ENCODE results near the gene SNX20. TPM values are rescaled to one million over a fixed set of nuclear protein-coding genes. Genes with fewer than 3 reads are reported as not detected.

The SNX20 gene
- total RNA-seq, 1 experiment from 2014 or later = not detected

DNA sequence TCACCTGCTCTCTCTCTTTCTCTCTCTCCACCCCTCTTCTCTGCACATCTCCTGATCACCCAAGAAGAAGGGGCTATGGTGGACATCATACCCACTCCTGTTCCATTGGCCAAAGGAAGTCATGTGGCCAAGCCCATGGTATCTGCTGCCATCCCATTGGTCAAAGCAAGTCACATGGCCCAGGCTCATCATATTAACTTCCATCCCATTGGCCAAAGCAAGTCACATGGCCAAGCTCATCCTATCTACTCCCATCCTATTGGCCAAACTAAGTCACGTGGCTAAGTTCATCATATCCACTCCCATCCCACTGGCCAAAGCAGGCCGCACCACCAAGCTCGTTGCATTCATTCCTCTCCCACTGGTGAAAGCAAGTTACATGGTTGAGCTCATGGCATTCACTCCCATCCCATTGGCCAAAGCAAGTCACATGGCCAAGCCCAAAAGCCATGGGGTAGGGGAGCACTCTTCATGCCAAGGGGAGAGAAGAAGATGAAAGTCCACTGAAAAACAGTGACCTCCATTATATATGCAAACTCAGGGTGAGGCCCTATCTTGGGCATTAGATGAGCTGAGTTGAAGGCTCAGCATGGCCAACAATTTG lies 29.2 kb downstream of the SNX20 start:
- Histone ChIP-seq H3K9me3 (ENCODE audit: control insufficient read depth, low read depth, low read length) (no peaks in the 10 kb centered on the region), H3K4me2 (ENCODE audit: insufficient read depth, insufficient read length, low read length) (no peak overlapping the region), H3K56ac (ENCODE audit: insufficient read length, low read depth, low read length) (no peak overlapping the region), H2BK5ac (ENCODE audit: insufficient read length, low read length) (no peak overlapping the region), H3K23me2 (ENCODE audit: insufficient read length, low read depth, low read length, poor library complexity, severe bottlenecking) (no peaks in the 10 kb centered on the region), H2AK5ac (ENCODE audit: insufficient read length, low read length) (no peak overlapping the region), H3K79me1 (ENCODE audit: insufficient read depth, low read depth, low read length, poor library complexity, severe bottlenecking) (no peaks in the 10 kb centered on the region), H3K9ac (ENCODE audit: extremely low read depth, insufficient read length, low read length) (no peak overlapping the region), H2BK15ac (ENCODE audit: low read depth, low read length) (no peak overlapping the region), H3K4me1 (ENCODE audit: insufficient read depth, low read length) (no peaks in the 10 kb centered on the region), H3K27ac (ENCODE audit: insufficient read length, low read depth, low read length) (no peak overlapping the region), H3T11ph (ENCODE audit: low read length) (no peak overlapping the region), H2AFZ (ENCODE audit: low read length) (no peak overlapping the region), H3K79me2 (ENCODE audit: insufficient read depth, low read length) (no peaks in the 10 kb centered on the region), H4K5ac (ENCODE audit: insufficient read length, low read depth, low read length) (no peak overlapping the region), H3K23ac (ENCODE audit: insufficient read length, low read depth, low read length) (no peak overlapping the region), H3K14ac (ENCODE audit: insufficient read depth, low read length) (no peak overlapping the region), H4K20me1 (ENCODE audit: control insufficient read depth, insufficient read depth, insufficient read length) (no peaks in the 10 kb centered on the region), H3K18ac (ENCODE audit: insufficient read length, low read depth, low read length) (no peak overlapping the region), H2BK120ac (ENCODE audit: low read depth, low read length, poor library complexity, severe bottlenecking) (no peak overlapping the region), H3K4ac (ENCODE audit: low read depth, low read length) (no peak overlapping the region), H4K8ac (replicated peaks; ENCODE audit: insufficient read length, low read depth, low read length) (no peak overlapping the region), H4K91ac (ENCODE audit: insufficient read length, low read depth, low read length) (no peak overlapping the region), H3K27me3 (ENCODE audit: insufficient read depth, low read length) (no peaks in the 10 kb centered on the region), H2BK12ac (ENCODE audit: insufficient read length, low read depth, low read length) (no peak overlapping the region), H2BK20ac (ENCODE audit: low read depth, low read length, poor library complexity, severe bottlenecking) (no peak overlapping the region)
- Mint-ChIP-seq H3K4me3 (no peak overlapping the region), H3K36me3 (ENCODE audit: insufficient read depth in 1 of 3, low read depth in 3 of 3) (no peaks in the 10 kb centered on the region; a peak in 1 of 7 replicates), H3K27me3 (ENCODE audit: low read depth) (peaks cover 14% of the 10 kb centered on the region), H3K4me1 (peaks cover 0 to 2% of the 10 kb centered on the region in 2 experiments; a peak in 2 of 4 replicates), H3K9me3 (no peaks in the 10 kb centered on the region; a peak in 1 of 5 replicates), H3K27ac (no peak overlapping the region; a peak in 1 of 7 replicates)
- DNase-seq = no peak
- no CpG with 5 or more reads among the region's 3 CpGs for WGBS (ENCODE audit: extremely low coverage, insufficient read length, low lambda C conversion rate)
- TF ChIP-seq CTCF (conservative IDR thresholded peaks at IDR 0.05) = no peak

Measured in H9 (cell line).